GM12864 (cell line): ENCODE measurements around the gene P2RX1.

ENCODE experiments used
- DNase-seq: peaks from one replicate; pipeline ENCODE4 v3.0.0-alpha.2; 2011; ENCODE audit warnings: low read depth
- H3K4me3 ChIP-seq: 2 replicates; pipeline ENCODE4 v1.5.1; 2011; ENCODE audit warnings: mild to moderate bottlenecking, low read depth, low read length, control low read depth
- TF ChIP-seq, protein P1 (sequence below): IDR thresholded peaks from 2 replicates; pipeline ENCODE4 v1.5.1; 2011; ENCODE audit warnings: low read depth, mild to moderate bottlenecking, moderate library complexity, low read length, control low read depth, inconsistent platforms; ENCODE audit errors: missing control alignments

P2RX1 gene

DNA sequence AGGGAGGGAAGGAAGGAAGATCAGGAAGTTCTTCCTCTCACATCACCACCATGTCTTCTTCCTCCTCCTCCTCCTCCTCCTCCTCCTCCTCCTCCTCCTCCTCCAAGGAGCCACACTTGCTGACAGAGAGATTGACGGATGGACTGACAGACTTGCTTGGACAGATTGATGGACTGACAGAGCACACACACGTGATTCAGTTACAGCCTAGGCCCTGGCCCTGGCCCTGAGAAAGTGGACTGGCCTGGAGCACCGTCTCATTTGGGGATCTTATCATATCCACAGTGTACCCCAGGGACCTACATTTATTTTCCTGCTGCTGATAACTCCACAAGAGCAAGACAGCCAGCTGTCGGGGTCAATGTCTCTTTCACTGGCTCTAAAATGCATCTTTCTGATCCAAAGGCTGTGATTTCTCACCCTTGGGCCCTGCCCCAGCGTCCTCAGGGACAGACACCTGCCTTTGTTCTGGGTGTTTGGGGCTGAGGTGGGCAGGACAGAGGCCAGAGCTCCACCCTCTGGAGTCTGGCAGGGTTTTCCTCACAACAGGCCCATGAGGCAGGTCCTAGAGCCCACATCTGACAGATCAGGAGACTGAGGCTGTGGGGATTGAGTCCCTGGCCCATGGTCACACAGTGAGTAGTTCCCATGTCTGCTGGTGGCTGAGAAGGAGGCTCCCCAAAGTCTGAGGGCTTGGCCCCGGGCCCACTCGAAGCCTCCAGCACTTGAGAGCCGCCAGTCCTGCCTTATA, 2.3 kb upstream of the P2RX1 start:
- no peak for DNase-seq
- H3K4me3 ChIP-seq, result no peak overlapping the region
- TF ChIP-seq, protein P1, sequence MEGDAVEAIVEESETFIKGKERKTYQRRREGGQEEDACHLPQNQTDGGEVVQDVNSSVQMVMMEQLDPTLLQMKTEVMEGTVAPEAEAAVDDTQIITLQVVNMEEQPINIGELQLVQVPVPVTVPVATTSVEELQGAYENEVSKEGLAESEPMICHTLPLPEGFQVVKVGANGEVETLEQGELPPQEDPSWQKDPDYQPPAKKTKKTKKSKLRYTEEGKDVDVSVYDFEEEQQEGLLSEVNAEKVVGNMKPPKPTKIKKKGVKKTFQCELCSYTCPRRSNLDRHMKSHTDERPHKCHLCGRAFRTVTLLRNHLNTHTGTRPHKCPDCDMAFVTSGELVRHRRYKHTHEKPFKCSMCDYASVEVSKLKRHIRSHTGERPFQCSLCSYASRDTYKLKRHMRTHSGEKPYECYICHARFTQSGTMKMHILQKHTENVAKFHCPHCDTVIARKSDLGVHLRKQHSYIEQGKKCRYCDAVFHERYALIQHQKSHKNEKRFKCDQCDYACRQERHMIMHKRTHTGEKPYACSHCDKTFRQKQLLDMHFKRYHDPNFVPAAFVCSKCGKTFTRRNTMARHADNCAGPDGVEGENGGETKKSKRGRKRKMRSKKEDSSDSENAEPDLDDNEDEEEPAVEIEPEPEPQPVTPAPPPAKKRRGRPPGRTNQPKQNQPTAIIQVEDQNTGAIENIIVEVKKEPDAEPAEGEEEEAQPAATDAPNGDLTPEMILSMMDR, result no peak

DNA sequence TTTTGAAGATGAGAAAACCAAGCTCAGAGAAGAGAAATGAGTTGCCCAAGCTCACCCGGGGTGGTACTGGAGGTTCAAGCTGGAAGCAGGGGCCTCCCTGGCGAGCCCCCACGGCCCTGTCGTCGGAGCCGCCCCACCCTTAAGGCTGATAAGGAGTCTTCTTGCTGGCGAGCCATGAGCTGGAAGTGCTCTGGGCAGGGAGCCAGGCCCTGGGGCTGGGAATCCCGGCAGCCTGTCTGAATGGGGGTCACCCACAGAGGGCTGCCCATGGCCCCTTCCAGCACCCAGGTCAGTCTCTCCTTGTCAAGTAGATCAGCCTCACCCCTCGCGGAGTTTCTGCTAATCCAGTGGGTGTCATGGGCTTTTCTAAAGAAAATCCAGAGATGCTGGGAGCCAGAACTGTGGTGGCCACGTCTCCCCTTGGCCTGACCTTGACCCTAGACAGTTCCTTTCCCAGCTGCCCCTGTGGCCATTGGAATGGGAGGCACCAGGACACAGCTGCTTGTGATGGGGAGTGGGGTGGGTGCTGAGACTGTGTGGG, 1.2 kb upstream of the P2RX1 start:
- TF ChIP-seq, protein P1, result no peak
- H3K4me3 ChIP-seq, result no peak overlapping the region
- DNase-seq, result no peak

DNA sequence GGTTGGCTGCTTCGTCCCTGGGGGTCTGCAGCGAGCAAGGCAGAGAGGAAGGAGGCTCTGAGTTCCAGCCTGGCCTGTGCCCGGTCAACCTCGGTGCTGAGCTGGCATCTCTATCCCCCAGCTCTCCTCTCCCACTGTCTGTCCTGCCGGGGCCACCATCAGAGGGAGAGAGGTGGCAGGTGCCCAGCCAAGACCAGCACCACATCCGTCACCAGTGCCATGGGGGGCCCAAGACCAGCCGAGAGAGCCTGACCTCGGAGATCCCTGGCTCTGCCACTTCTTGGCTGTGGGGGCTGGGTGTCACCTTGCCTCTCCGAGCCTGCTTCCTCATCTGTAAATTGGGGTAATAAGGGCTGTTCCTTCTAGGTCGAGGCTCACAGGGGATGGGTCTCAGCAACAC, 560 bp upstream of the P2RX1 start:
- H3K4me3 ChIP-seq, result no peak overlapping the region
- DNase-seq, result no peak
- TF ChIP-seq, protein P1, result no peak

DNA sequence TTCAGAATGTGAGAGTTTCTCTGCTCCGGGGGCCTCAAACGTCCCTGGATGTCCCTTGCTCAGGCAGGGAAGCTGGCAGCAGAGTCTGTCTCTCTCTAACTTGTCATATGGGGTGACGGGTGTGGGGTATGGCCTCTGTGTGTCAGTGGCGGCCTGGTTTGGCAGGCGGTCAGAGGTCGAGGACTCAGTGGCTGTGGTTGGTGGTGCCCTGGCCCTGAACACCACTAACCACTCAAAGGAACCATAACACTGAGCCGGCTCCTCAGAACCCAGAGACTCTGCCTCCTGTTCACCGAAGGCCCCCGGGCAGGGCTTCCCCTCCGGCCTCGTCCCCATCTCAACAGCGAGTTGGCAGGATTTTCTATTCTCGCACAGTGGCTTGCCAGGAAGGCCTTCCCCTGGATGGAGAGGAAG, 677 bp downstream of the P2RX1 start:
- no peak overlapping the region for H3K4me3 ChIP-seq
- TF ChIP-seq, protein P1, result no peak
- DNase-seq, result no peak

DNA sequence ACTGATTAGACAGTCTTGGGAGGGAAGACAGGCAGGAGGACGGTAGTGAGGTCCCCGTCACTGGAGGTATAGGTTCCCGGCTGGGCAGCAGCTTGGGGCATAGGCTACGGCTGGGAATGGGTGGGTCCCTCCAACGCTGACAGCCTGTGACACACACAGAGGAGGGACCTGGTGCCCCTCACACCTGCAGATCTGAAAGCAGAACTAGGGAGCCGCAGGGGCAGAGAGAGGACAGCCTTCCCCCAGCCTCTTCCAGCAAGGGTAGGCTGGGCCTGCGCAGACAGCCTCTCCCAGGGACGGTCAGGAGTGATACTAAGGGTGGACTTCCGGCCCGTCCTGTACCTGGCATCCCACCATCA, 2.0 kb downstream of the P2RX1 start:
- H3K4me3 ChIP-seq, result peak overlapping the region; percentile 22; the same call in 1 of the 2 replicates
- peak; percentile 60 for DNase-seq
- TF ChIP-seq, protein P1, result no peak

DNA sequence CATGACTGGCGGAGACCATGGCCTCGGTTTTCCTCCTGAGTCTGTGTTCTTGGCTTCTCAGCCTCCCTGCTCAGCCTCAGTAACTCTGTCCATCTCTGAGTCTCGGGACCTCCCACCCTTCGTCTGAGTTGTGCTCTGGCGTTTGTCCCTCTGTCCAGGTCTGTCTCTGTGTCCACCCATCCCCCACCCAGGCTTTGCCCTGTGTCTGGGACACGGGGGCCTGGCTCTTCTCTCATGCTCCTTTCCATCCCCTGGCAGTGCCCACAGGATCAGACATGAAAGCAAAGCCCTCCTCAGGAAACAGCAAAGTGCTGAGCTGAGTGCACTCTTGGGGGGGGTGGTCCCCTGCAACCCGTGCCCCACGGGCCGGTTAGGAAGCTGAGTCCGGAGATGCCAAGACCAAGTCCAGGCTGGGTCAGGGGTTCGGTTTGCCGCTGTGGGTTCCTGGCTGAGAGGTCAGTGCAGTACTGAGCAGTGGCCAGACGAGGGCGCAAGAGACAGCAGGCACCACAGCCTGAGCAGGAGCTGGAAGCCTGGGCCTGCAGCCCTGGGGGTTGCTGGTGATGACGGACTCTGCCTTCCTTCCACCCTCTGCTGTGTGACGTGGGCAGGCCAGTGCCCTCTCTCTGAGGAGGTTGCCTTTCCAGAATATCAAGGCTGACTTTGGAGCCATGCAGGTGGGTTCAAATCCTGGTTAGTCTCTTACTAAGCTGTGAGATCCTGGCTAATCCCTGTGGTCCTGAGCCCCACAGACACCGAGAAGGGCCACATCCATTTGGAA, 2.5 kb downstream of the P2RX1 start:
- DNase-seq, result peak; percentile 54
- TF ChIP-seq, protein P1, result peak; percentile 100
- H3K4me3 ChIP-seq, result peak overlapping the region; percentile 22; the same call in 1 of the 2 replicates
